Measurements from ENCODE around the gene DAGLA.

DNA sequence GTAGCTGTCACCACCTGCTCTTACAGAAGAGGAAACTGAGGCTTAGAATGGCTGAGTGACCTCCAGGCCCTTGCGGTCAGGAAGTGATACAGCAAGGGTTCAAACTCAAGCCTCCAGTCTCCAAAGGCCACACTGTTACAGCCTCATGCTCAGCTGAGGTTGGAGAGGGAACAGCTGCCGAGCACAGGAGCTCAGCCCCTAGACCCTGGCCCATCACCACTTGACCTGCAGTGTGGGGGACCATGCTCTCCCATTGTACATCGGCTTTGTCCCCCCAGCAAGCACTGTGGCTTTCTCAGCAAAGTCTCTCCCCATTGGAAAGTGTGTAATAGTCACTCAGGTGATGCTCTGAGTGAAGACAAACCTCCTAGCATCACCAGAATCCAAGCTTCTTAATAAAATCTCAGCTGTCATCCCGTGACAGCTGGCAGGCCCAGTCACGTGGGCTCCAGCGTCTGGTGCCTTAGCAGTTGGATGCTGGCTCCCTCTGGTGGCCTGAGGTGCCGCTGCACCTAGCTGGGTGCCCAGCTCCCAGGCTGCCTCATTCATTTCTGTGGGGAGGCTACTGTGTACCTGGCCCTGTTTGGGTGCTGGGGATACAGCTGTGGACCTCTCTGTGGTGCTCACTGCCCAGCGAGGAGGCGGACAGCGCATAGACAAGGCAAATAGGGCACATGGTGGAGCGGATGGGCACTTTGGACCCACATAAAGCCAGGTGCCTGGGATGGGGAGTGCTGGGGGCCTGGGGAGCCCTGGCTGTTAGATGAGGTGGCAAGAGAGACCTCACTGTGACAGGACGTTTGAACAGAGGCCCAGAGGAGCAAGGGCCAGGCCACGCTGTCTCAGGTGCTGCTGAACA is 53.2 kb downstream of the DAGLA start:
- TF ChIP-seq, protein P1, sequence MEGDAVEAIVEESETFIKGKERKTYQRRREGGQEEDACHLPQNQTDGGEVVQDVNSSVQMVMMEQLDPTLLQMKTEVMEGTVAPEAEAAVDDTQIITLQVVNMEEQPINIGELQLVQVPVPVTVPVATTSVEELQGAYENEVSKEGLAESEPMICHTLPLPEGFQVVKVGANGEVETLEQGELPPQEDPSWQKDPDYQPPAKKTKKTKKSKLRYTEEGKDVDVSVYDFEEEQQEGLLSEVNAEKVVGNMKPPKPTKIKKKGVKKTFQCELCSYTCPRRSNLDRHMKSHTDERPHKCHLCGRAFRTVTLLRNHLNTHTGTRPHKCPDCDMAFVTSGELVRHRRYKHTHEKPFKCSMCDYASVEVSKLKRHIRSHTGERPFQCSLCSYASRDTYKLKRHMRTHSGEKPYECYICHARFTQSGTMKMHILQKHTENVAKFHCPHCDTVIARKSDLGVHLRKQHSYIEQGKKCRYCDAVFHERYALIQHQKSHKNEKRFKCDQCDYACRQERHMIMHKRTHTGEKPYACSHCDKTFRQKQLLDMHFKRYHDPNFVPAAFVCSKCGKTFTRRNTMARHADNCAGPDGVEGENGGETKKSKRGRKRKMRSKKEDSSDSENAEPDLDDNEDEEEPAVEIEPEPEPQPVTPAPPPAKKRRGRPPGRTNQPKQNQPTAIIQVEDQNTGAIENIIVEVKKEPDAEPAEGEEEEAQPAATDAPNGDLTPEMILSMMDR (IDR thresholded peaks at IDR 0.05), result peak; percentile 92 to 99 (median 98)
- no peak for TF ChIP-seq POLR2A (IDR thresholded peaks at IDR 0.05)
